ENCODE measurements around the gene NUDT22. TPM values are rescaled to one million over a fixed set of nuclear protein-coding genes. Genes with fewer than 3 reads are reported as not detected.

Gene NUDT22
- total and polyA plus RNA-seq, 2 of the 8 experiments (the other 6 are each of a cell fraction or from before 2014, with no cell fraction given): 43.4 to 69.0 TPM

DNA sequence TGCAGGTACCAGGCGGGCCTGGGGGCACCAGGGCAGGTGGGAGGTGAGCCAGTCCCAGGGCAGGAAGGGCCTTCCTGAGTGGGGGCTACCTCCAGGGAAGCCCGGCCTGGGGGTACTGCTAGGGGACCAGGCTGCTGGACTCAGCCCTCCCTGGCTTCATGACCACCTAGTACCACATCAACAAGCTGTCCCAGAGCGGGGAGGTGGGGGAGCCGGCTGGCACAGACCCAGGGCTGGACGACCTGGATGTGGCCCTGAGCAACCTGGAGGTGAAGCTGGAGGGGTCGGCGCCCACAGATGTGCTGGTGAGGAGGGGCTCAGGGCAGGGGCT is 6.8 kb upstream of the NUDT22 start:
- Histone ChIP-seq H3K23me2 (ENCODE audit: low read depth, low read length) (no peaks in the 10 kb centered on the region), H2AK5ac (ENCODE audit: low read depth, low read length) (no peak overlapping the region), H2BK12ac (ENCODE audit: low read depth, low read length) (no peak overlapping the region), H2BK20ac (ENCODE audit: low read length) (no peak overlapping the region), H3K9ac (replicated peaks in 1 of 4; ENCODE audit: extremely low read depth in 1 of 4, low read depth in 3 of 4, low read length in 3 of 4) (no peak overlapping the region), H3K4ac (replicated peaks; ENCODE audit: insufficient read length, low read depth, low read length) (no peak overlapping the region), H3K9me3 (ENCODE audit: insufficient read depth in 2 of 2, low read depth in 1 of 2, low read length in 1 of 2) (no peaks in the 10 kb centered on the region), H3K27me3 (replicated peaks in 1 of 4; ENCODE audit: control insufficient read depth in 3 of 4, extremely low read depth in 1 of 4, insufficient read depth in 3 of 4, low read length in 3 of 4) (no peaks in the 10 kb centered on the region), H4K20me1 (replicated peaks in 1 of 2; ENCODE audit: control insufficient read depth in 1 of 2, insufficient read depth in 2 of 2, low read length in 2 of 2) (peaks cover 2 to 11% of the 10 kb centered on the region in 2 experiments), H3K79me1 (ENCODE audit: low read depth, low read length) (no peaks in the 10 kb centered on the region), H4K91ac (replicated peaks; ENCODE audit: insufficient read length, low read length) (no peak overlapping the region), H3K18ac (ENCODE audit: extremely low read depth, low read length) (no peak overlapping the region), H3K4me1 (replicated peaks in 1 of 4; ENCODE audit: control insufficient read depth in 3 of 4, insufficient read depth in 4 of 4, low read length in 3 of 4) (no peaks in the 10 kb centered on the region), H3K23ac (ENCODE audit: insufficient read length) (no peak overlapping the region), H3K27ac (ENCODE audit: low read depth, low read length) (no peak overlapping the region), H2BK5ac (ENCODE audit: low read depth, low read length) (no peak overlapping the region), H3K4me3 (ENCODE audit: extremely low read depth in 1 of 4, insufficient read depth in 2 of 4, low read depth in 3 of 4, low read length in 4 of 4) (no peak overlapping the region), H4K5ac (ENCODE audit: insufficient read length, low read depth, low read length) (no peak overlapping the region), H2BK120ac (replicated peaks; ENCODE audit: low read depth, low read length) (no peak overlapping the region), H2BK15ac (ENCODE audit: low read length) (no peak overlapping the region), H3K4me2 (ENCODE audit: insufficient read depth in 1 of 2, low read depth in 2 of 2, low read length in 2 of 2) (no peak overlapping the region), H2AFZ (ENCODE audit: low read length) (no peak overlapping the region), H3K36me3 (ENCODE audit: control insufficient read depth in 2 of 4, insufficient read depth in 4 of 4, low read length in 3 of 4) (peaks cover 0 to 9% (median 5%) of the 10 kb centered on the region in 4 experiments; a peak in 5 of 8 replicates), H4K8ac (ENCODE audit: extremely low read depth, insufficient read depth, low read length) (no peak overlapping the region), H3K14ac (ENCODE audit: insufficient read length) (no peak overlapping the region), H3K56ac (replicated peaks; ENCODE audit: insufficient read length, low read depth, low read length) (no peak overlapping the region), H3K79me2 (ENCODE audit: control insufficient read depth in 1 of 2, insufficient read depth in 2 of 2, low read length in 2 of 2) (no peaks in the 10 kb centered on the region)
- ChIA-PET POLR2A (ENCODE audit: partially characterized antibody) (interaction anchor here (1.0 to 14.1 kb wide), 8 partner anchors 11 to 50 kb away, joined by 3 to 253 read pairs (median 4); partner anchors contain the start of genes FERMT3, PLCB3, STIP1 and VEGFB), CTCF (ENCODE audit: partially characterized antibody) (interaction anchor here (1.1 to 2.8 kb wide), 5 partner anchors 8 to 57 kb away, joined by 3 to 19 read pairs (median 4); partner anchors contain the start of gene FERMT3)
- WGBS, 2 experiments (ENCODE audit: extremely low coverage in 1 of 2, insufficient coverage in 1 of 2, insufficient read length in 1 of 2, insufficient replicate concordance in 2 of 2, low coverage in 1 of 2, low lambda C conversion rate in 2 of 2, missing lambda C conversion rate in 1 of 2): 90% methylated on average over 7 of the region's 7 CpGs; no CpG with 5 or more reads in 1 of the 2 experiments
- no peak for FAIRE-seq
- no peak for DNase-seq (ENCODE audit: low read depth in 1 of 2, low spot score in 2 of 2)
- no peak for TF ChIP-seq GABPA (IDR thresholded peaks at IDR 0.05; ENCODE audit: borderline replicate concordance, insufficient read depth, low read length)
- no peak for TF ChIP-seq EZH2 (IDR thresholded peaks at IDR 0.05; ENCODE audit: low read depth, low read length, severe bottlenecking)
- TF ChIP-seq, protein P1, sequence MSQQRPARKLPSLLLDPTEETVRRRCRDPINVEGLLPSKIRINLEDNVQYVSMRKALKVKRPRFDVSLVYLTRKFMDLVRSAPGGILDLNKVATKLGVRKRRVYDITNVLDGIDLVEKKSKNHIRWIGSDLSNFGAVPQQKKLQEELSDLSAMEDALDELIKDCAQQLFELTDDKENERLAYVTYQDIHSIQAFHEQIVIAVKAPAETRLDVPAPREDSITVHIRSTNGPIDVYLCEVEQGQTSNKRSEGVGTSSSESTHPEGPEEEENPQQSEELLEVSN (IDR thresholded peaks at IDR 0.05): no peak
- TF ChIP-seq CEBPB (IDR thresholded peaks at IDR 0.05; ENCODE audit: low read depth, low read length): no peak
- TF ChIP-seq, protein P2, sequence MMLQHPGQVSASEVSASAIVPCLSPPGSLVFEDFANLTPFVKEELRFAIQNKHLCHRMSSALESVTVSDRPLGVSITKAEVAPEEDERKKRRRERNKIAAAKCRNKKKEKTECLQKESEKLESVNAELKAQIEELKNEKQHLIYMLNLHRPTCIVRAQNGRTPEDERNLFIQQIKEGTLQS (IDR thresholded peaks at IDR 0.05; ENCODE audit: insufficient read depth, low read depth, low read length): no peak
- TF ChIP-seq SP4 (IDR thresholded peaks at IDR 0.05; ENCODE audit: low read length): no peak
- TF ChIP-seq POLR2AphosphoS5 (IDR thresholded peaks at IDR 0.05; ENCODE audit: low read depth, low read length): no peak
- TF ChIP-seq, protein P3, sequence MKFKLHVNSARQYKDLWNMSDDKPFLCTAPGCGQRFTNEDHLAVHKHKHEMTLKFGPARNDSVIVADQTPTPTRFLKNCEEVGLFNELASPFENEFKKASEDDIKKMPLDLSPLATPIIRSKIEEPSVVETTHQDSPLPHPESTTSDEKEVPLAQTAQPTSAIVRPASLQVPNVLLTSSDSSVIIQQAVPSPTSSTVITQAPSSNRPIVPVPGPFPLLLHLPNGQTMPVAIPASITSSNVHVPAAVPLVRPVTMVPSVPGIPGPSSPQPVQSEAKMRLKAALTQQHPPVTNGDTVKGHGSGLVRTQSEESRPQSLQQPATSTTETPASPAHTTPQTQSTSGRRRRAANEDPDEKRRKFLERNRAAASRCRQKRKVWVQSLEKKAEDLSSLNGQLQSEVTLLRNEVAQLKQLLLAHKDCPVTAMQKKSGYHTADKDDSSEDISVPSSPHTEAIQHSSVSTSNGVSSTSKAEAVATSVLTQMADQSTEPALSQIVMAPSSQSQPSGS (IDR thresholded peaks at IDR 0.05; ENCODE audit: low read length): no peak
- no peak for TF ChIP-seq NANOG (IDR thresholded peaks at IDR 0.05; ENCODE audit: insufficient read depth, low read depth, low read length, poor library complexity, severe bottlenecking)
- no peak for TF ChIP-seq TEAD4 (IDR thresholded peaks at IDR 0.05; ENCODE audit: low read depth, low read length)
- TF ChIP-seq CREB1 (IDR thresholded peaks at IDR 0.05): no peak
- TF ChIP-seq JUND (IDR thresholded peaks at IDR 0.05; ENCODE audit: low read length): no peak

All from H1 (cell line).